Caco-2 (cell line): ENCODE measurements around the gene CR2. TPM values are rescaled to one million over a fixed set of nuclear protein-coding genes. Genes with fewer than 3 reads are reported as not detected.

ENCODE experiments used
- total RNA-seq: library from RNA; stranded (reverse); gene quantifications from 2 replicates; pipeline ENCODE4 v1.2.3, GENCODE V29; 2022

The CR2 gene
- total RNA-seq, 1 experiment from 2014 or later: 0.34 TPM

Other genes with a start within 250 kb of the CR2 start
- 195 and 197 TPM in 2 replicates for gene CD55, start 132.7 kb upstream of the CR2 start, total RNA-seq
- not detected in 2 replicates for gene CR1, start 41.8 kb downstream of the CR2 start, total RNA-seq
- gene CR1L, start 190.8 kb downstream of the CR2 start, total RNA-seq: not detected in 2 replicates